WTC11 (cell line): ENCODE measurements around the gene GABRA4. TPM values are rescaled to one million over a fixed set of nuclear protein-coding genes. Genes with fewer than 3 reads are reported as not detected.

Source experiments
- ATAC-seq: fragments of 200-7000 bp; cut with Tn5 transposase; 2 replicates; pipeline ENCODE4 v1.10.0; 2021; ENCODE audit warnings: mild to moderate bottlenecking, moderate library complexity
- CTCF ChIA-PET: fragments of 300-600 bp; sonication (Branson Sonifier 250); formaldehyde crosslinking; loops from one replicate; lab custom pipeline; 2021; ENCODE audit warnings: antibody characterized with exemption; lab: Charles Lee
- POLR2A ChIA-PET: fragments of 350-600 bp; sonication (Branson Sonifier 250); formaldehyde crosslinking; loops from one replicate; lab custom pipeline; 2021; ENCODE audit warnings: antibody characterized with exemption; lab: Charles Lee
- DNase-seq: peaks from one replicate; pipeline ENCODE4 v3.0.0; 2021; ENCODE audit warnings: low spot score
- H3K27ac Mint-ChIP-seq: 2 replicates; pipeline ENCODE4 v1.8.0; 2021; ENCODE audit warnings: mixed read lengths
- H3K27me3 Mint-ChIP-seq: 2 replicates; pipeline ENCODE4 v1.8.0; 2021; ENCODE audit warnings: low read depth, mild to moderate bottlenecking, moderate library complexity, mixed read lengths
- H3K36me3 Mint-ChIP-seq: 2 replicates; pipeline ENCODE4 v1.8.0; 2021; ENCODE audit warnings: mixed read lengths
- H3K4me1 Mint-ChIP-seq: 2 replicates; pipeline ENCODE4 v1.8.0; 2022; ENCODE audit warnings: mixed read lengths
- H3K4me3 Mint-ChIP-seq: 2 replicates; pipeline ENCODE4 v1.8.0; 2021; ENCODE audit warnings: mild to moderate bottlenecking, moderate library complexity, mixed read lengths
- H3K9me3 Mint-ChIP-seq: 2 replicates; pipeline ENCODE4 v1.8.0; 2021; ENCODE audit warnings: mixed read lengths
- ATF2 ChIP-seq: sonication (generic); formaldehyde crosslinking; IDR thresholded peaks from 2 replicates; pipeline ENCODE4 v1.8.1; 2022; ENCODE audit warnings: low read depth, missing genetic modification reagents, borderline replicate concordance
- HMGA2 ChIP-seq: fragments of 250-450 bp; sonication (Bioruptor Pico); IDR thresholded peaks from 2 replicates; pipeline ENCODE4 v1.4.0; 2021; ENCODE audit warnings: mild to moderate bottlenecking, moderate library complexity
- MAX ChIP-seq: sonication (generic); formaldehyde crosslinking; IDR thresholded peaks from 2 replicates; pipeline ENCODE4 v1.8.0; 2022; ENCODE audit warnings: mild to moderate bottlenecking, missing genetic modification reagents
- MXD4 ChIP-seq: fragments of 250-450 bp; sonication (Bioruptor Pico); IDR thresholded peaks from 2 replicates; pipeline ENCODE4 v1.8.0; 2021; ENCODE audit warnings: mild to moderate bottlenecking, moderate library complexity, borderline replicate concordance
- MYBL2 ChIP-seq: sonication (generic); formaldehyde crosslinking; IDR thresholded peaks from 2 replicates; pipeline ENCODE4 v1.8.1; 2023; ENCODE audit warnings: mild to moderate bottlenecking, moderate library complexity, missing genetic modification reagents
- NR2C2 ChIP-seq: sonication (generic); formaldehyde crosslinking; IDR thresholded peaks from 2 replicates; pipeline ENCODE4 v1.8.0; 2022; ENCODE audit warnings: mild to moderate bottlenecking, missing genetic modification reagents
- NR3C1 ChIP-seq: sonication (generic); formaldehyde crosslinking; conservative IDR thresholded peaks from 2 replicates; pipeline ENCODE4 v1.8.1; 2023; ENCODE audit warnings: low read depth, mild to moderate bottlenecking, missing genetic modification reagents
- PRRX2 ChIP-seq: fragments of 250-450 bp; sonication (Bioruptor Pico); IDR thresholded peaks from 2 replicates; pipeline ENCODE4 v1.8.0; 2021; ENCODE audit warnings: mild to moderate bottlenecking
- RORB ChIP-seq: fragments of 250-450 bp; sonication (Bioruptor Pico); IDR thresholded peaks from 2 replicates; pipeline ENCODE4 v1.9.0; 2021; ENCODE audit warnings: mild to moderate bottlenecking
- TEAD4 ChIP-seq: sonication (generic); formaldehyde crosslinking; IDR thresholded peaks from 2 replicates; pipeline ENCODE4 v1.8.0; 2022; ENCODE audit warnings: mild to moderate bottlenecking, missing genetic modification reagents
- ZNF138 ChIP-seq: sonication (generic); formaldehyde crosslinking; conservative IDR thresholded peaks from 2 replicates; pipeline ENCODE4 v1.8.1; 2022; ENCODE audit warnings: mild to moderate bottlenecking, moderate library complexity, missing genetic modification reagents
- ZNF263 ChIP-seq: sonication (generic); formaldehyde crosslinking; IDR thresholded peaks from 2 replicates; pipeline ENCODE4 v1.8.1; 2022; ENCODE audit warnings: low read depth, mild to moderate bottlenecking, moderate library complexity, missing genetic modification reagents
- ZNF317 ChIP-seq: sonication (generic); formaldehyde crosslinking; IDR thresholded peaks from 2 replicates; pipeline ENCODE4 v1.8.1; 2023; ENCODE audit warnings: low read depth, mild to moderate bottlenecking, moderate library complexity, missing genetic modification reagents, borderline replicate concordance
- total RNA-seq: library from RNA; stranded (reverse); gene quantifications from 3 replicates; pipeline ENCODE4 v1.2.3, GENCODE V29; 2021
- TF ChIP-seq, protein P1 (sequence below): sonication (generic); formaldehyde crosslinking; IDR thresholded peaks from 2 replicates; pipeline ENCODE4 v1.8.1; 2022; ENCODE audit warnings: mild to moderate bottlenecking, missing genetic modification reagents, moderate library complexity, borderline replicate concordance
- TF ChIP-seq, protein P2 (sequence below): fragments of 250-450 bp; sonication (Bioruptor Pico); conservative IDR thresholded peaks from 2 replicates; pipeline ENCODE4 v1.9.0; 2021; ENCODE audit warnings: mild to moderate bottlenecking
- TF ChIP-seq, protein P3 (sequence below): fragments of 250-450 bp; sonication (Bioruptor Pico); IDR thresholded peaks from 2 replicates; pipeline ENCODE4 v1.9.0; 2021; ENCODE audit warnings: mild to moderate bottlenecking, borderline replicate concordance
- TF ChIP-seq, protein P4 (sequence below): fragments of 250-450 bp; sonication (Bioruptor Pico); IDR thresholded peaks from 2 replicates; pipeline ENCODE4 v2.1.2; 2022; ENCODE audit warnings: mild to moderate bottlenecking, moderate library complexity
- TF ChIP-seq, protein P5 (sequence below): sonication (generic); formaldehyde crosslinking; IDR thresholded peaks from 2 replicates; pipeline ENCODE4 v1.8.0; 2023; ENCODE audit warnings: missing genetic modification reagents

Gene GABRA4
- total RNA-seq, 1 experiment from 2014 or later, result 0.20 TPM

DNA sequence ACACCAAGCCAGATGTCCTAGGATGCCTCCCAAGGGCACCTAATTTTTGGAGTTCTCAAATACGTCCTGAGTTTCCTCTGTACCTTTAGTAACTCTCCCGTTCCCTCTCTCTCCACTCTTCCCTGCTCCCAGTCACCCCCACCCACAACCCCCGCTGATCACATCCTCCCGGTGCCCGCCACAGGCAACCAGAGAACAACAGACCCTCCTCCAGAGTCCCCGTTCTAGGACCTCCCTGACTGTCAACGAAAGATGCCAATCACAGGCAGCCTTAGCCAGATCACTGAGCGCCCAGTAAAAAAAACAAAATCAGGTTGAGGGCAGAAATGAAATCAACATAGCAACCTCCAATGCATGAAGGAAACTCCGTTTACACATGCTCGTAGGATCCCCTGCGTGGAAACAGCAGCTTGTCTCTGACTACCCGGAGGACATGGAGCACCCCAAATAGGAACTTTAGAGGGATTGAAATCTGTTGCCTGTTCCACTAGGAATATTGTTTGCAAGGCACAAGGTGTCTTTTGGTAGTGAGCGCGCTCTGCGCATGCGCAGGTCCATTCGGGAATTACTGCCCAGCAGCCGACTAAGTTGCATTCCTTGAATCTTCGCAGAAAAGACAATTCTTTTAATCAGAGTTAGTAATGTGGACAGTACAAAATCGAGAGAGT, 37.8 kb upstream of the GABRA4 start, which contains the start of gene GABRB1:
TSS of gene GABRB1 (plus strand) at position 557 of the 668 bp plus-strand sequence.
- H3K27ac Mint-ChIP-seq, result peak within 1 kb of the TSS; percentile 71

DNA sequence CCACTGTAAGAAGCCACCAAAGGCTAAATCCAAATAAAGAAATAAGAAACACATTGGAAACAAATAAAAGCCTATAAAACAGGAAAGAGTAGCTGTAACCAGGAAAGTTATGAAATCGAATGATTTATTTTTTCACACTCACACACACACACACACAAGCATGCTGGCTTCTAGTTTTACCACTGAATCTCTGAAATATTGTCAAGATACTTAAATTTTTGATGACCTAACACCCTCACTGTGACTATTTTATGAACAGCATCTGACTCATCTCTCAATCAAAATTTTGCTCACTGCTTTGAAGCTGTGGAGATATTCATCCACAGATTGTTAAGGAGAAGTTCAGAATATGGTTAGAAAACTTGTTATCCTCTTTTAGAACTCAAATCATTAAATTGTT, 24.1 kb upstream of the GABRA4 start:
- Mint-ChIP-seq H3K4me3 (no peak overlapping the region), H3K9me3 (peaks cover 5% of the 10 kb centered on the region), H3K36me3 (no peaks in the 10 kb centered on the region), H3K27me3 (no peaks in the 10 kb centered on the region; the same call in 1 of the 2 replicates), H3K4me1 (no peaks in the 10 kb centered on the region), H3K27ac (no peak overlapping the region)
- ATAC-seq (no peak), DNase-seq (no peak)
- TF ChIP-seq, protein P1, sequence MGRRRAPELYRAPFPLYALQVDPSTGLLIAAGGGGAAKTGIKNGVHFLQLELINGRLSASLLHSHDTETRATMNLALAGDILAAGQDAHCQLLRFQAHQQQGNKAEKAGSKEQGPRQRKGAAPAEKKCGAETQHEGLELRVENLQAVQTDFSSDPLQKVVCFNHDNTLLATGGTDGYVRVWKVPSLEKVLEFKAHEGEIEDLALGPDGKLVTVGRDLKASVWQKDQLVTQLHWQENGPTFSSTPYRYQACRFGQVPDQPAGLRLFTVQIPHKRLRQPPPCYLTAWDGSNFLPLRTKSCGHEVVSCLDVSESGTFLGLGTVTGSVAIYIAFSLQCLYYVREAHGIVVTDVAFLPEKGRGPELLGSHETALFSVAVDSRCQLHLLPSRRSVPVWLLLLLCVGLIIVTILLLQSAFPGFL, result no peak
- TF ChIP-seq ZNF317 (CRISPR knock-in tag), result no peak
- POLR2A ChIA-PET, result no interaction called here
- CTCF ChIA-PET, result no interaction called here

More for the DNA sequence above, 37.8 kb upstream of the GABRA4 start, which contains the start of gene GABRB1:
- TF ChIP-seq NR2C2 (CRISPR knock-in tag), result no peak
- no peak for TF ChIP-seq ZNF263 (CRISPR knock-in tag)
- H3K9me3 Mint-ChIP-seq, result no peaks in the 10 kb centered on the region
- DNase-seq (peak; percentile 73), ATAC-seq (peak; percentile 67)
- POLR2A ChIA-PET, result no interaction called here
- CTCF ChIA-PET, result no interaction called here
- H3K36me3 Mint-ChIP-seq, result no peaks in the 10 kb centered on the region
- peaks cover 26% of the 10 kb centered on the region for H3K27me3 Mint-ChIP-seq
- H3K4me3 Mint-ChIP-seq, result peak within 1 kb of the TSS; percentile 89
- peaks cover 15% of the 10 kb centered on the region for H3K4me1 Mint-ChIP-seq

GRCh38 chr4:47017081-47017480, 23.7 kb upstream of the GABRA4 start:
- no peak for DNase-seq
- Mint-ChIP-seq H3K27ac (no peak overlapping the region), H3K4me3 (no peak overlapping the region), H3K27me3 (no peaks in the 10 kb centered on the region; the same call in 1 of the 2 replicates), H3K4me1 (no peaks in the 10 kb centered on the region), H3K36me3 (no peaks in the 10 kb centered on the region), H3K9me3 (peaks cover 4% of the 10 kb centered on the region; the same call in 1 of the 2 replicates)
- TF ChIP-seq MYBL2 (CRISPR knock-in tag), result no peak
- no peak for TF ChIP-seq ATF2 (CRISPR knock-in tag)
- TF ChIP-seq TEAD4 (CRISPR knock-in tag), result no peak
- TF ChIP-seq NR3C1, result no peak
- no peak for TF ChIP-seq MXD4 (CRISPR knock-in tag)
- TF ChIP-seq, protein P1, result no peak
- TF ChIP-seq, protein P2, sequence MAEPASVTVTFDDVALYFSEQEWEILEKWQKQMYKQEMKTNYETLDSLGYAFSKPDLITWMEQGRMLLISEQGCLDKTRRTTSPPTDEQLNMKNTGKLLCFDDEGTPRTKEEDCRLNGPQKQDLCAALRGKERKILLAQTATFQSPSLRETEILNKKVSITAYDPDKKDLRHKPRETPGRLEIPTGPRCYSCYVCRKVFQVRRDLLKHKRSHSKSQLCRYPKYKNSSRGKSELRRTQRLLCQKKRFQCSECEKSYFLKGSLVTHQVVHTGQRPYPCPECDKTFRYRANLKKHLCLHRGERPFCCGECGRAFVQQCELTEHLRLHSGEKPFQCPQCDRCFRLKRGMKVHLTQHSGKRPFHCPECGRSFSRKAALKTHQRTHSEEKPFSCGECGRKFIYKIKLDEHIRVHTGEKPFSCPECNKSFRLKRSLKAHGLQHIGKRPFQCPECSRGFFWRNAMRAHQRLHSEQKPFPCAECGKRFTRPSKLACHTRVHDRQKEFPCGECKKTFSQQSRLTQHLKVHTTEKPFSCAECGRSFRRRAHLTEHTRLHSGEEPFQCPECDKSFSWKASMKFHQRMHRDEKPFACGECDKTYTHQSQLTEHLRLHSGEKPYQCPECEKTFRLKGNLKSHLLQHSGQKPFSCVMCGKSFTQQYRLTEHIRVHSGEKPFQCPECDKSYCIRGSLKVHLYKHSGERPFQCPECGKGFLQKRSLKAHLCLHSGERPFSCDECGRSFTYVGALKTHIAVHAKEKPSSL (CRISPR knock-in tag), result no peak
- TF ChIP-seq, protein P3, sequence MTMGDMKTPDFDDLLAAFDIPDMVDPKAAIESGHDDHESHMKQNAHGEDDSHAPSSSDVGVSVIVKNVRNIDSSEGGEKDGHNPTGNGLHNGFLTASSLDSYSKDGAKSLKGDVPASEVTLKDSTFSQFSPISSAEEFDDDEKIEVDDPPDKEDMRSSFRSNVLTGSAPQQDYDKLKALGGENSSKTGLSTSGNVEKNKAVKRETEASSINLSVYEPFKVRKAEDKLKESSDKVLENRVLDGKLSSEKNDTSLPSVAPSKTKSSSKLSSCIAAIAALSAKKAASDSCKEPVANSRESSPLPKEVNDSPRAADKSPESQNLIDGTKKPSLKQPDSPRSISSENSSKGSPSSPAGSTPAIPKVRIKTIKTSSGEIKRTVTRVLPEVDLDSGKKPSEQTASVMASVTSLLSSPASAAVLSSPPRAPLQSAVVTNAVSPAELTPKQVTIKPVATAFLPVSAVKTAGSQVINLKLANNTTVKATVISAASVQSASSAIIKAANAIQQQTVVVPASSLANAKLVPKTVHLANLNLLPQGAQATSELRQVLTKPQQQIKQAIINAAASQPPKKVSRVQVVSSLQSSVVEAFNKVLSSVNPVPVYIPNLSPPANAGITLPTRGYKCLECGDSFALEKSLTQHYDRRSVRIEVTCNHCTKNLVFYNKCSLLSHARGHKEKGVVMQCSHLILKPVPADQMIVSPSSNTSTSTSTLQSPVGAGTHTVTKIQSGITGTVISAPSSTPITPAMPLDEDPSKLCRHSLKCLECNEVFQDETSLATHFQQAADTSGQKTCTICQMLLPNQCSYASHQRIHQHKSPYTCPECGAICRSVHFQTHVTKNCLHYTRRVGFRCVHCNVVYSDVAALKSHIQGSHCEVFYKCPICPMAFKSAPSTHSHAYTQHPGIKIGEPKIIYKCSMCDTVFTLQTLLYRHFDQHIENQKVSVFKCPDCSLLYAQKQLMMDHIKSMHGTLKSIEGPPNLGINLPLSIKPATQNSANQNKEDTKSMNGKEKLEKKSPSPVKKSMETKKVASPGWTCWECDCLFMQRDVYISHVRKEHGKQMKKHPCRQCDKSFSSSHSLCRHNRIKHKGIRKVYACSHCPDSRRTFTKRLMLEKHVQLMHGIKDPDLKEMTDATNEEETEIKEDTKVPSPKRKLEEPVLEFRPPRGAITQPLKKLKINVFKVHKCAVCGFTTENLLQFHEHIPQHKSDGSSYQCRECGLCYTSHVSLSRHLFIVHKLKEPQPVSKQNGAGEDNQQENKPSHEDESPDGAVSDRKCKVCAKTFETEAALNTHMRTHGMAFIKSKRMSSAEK (CRISPR knock-in tag), result no peak
- TF ChIP-seq HMGA2, result no peak
- no peak for TF ChIP-seq PRRX2 (CRISPR knock-in tag)
- no peak for TF ChIP-seq ZNF138 (CRISPR knock-in tag)
- TF ChIP-seq, protein P4, sequence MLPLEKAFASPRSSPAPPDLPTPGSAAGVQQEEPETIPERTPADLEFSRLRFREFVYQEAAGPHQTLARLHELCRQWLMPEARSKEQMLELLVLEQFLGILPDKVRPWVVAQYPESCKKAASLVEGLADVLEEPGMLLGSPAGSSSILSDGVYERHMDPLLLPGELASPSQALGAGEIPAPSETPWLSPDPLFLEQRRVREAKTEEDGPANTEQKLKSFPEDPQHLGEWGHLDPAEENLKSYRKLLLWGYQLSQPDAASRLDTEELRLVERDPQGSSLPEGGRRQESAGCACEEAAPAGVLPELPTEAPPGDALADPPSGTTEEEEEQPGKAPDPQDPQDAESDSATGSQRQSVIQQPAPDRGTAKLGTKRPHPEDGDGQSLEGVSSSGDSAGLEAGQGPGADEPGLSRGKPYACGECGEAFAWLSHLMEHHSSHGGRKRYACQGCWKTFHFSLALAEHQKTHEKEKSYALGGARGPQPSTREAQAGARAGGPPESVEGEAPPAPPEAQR, result no peak
- TF ChIP-seq RORB, result no peak
- TF ChIP-seq MAX, result no peak
- TF ChIP-seq, protein P5, sequence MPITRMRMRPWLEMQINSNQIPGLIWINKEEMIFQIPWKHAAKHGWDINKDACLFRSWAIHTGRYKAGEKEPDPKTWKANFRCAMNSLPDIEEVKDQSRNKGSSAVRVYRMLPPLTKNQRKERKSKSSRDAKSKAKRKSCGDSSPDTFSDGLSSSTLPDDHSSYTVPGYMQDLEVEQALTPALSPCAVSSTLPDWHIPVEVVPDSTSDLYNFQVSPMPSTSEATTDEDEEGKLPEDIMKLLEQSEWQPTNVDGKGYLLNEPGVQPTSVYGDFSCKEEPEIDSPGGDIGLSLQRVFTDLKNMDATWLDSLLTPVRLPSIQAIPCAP (CRISPR knock-in tag), result no peak
- ATAC-seq, result no peak
- ChIA-PET CTCF (no interaction called here), POLR2A (no interaction called here)
